Epithelial cell of esophagus (primary cell): ENCODE measurements around the gene MZT2A.
A peak's percentile ranks its signal among the peaks of the same experiment; 100 is the strongest.
"Not testable (repeated sequence)": the region's sequence is repeated elsewhere in the genome, so short reads cannot be mapped to it uniquely, and the experiment has no call there.

Source experiments
- DNase-seq: peaks from one replicate; pipeline ENCODE4 v3.0.0; 2010; ENCODE audit warnings: low read depth
- H3K4me3 ChIP-seq: 2 replicates; pipeline ENCODE4 v1.5.1; 2011; ENCODE audit warnings: mild to moderate bottlenecking, low read length, control low read depth
- TF ChIP-seq, protein P1 (sequence below): IDR thresholded peaks from 2 replicates; pipeline ENCODE4 v1.5.1; 2011; ENCODE audit warnings: low read depth, mild to moderate bottlenecking, low read length, control low read depth, inconsistent platforms; ENCODE audit not compliant: insufficient read depth; ENCODE audit errors: missing control alignments

The MZT2A gene, protein sequence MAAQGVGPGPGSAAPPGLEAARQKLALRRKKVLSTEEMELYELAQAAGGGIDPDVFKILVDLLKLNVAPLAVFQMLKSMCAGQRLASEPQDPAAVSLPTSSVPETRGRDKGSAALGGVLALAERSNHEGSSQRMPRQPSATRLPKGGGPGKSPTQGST

DNA sequence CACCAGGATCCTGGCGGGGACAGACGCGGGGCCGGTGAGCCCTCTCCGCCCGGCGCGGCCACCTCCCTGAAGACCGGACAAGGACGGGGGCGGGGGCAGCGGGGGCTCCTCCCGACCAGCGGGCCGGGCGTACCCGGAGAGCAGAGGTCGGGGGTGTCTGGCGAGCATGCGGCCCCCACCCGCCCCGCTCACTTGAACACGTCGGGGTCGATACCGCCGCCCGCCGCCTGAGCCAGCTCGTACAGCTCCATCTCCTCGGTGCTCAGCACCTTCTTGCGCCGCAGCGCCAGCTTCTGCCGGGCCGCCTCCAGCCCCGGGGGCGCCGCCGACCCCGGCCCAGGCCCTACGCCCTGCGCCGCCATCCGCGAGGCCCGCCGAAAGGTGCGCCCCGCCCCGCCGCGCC is at the start of gene MZT2A:
MZT2A (minus strand) TSS at position 383 of the 403 bp plus-strand sequence; CDS start at position 362, 21 bp downstream.
- peak within 1 kb of the TSS; percentile 94 for H3K4me3 ChIP-seq
- DNase-seq: not testable (repeated sequence)

DNA sequence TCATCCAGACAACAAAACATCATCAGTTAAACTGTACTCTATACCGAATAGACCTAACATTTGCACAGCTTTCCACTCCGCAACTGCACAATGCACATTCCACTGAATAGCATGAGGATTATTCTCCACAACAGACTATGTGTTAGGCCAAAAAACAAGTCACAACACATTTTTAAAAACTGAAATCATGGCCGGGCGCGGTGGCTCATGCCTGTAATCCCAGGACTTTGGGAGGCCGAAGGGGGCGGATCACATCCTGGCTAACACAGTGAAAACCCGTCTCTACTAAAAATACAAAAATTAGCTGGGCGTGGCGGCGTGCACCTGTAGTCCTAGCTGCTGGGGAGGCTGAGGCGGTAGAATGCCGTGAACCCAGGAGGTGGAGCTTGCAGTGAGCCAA is 46.7 kb upstream of the MZT2A start:
- not testable (repeated sequence) for H3K4me3 ChIP-seq
- DNase-seq: peak; percentile 43

DNA sequence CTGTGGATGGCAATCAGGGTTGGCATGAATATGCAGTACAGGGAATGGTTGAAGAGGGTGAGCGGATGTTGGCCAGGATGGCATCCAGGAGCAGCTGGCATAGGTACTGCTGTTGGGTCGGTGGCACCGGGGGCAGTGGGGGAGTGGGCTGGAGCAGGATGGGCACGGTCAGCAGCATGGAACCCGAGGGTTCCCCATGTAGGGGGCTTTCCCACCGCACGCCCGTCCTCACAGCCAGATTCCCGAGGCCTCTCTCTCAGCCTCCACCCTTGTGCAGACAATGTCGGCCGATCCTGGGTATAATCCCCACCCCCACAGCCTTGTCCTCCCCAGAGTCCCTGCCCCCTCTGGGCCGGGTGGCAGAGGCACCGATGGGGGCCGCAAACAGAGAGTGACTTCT is 44.6 kb upstream of the MZT2A start:
- not testable (repeated sequence) for H3K4me3 ChIP-seq, DNase-seq

GRCh38 chr2:131535951-131536826 is 44.0 kb upstream of the MZT2A start:
- peak; percentile 65 for DNase-seq
- H3K4me3 ChIP-seq: not testable (repeated sequence)

- no peak for DNase-seq
- no peak overlapping the region for H3K4me3 ChIP-seq
- TF ChIP-seq, protein P1, sequence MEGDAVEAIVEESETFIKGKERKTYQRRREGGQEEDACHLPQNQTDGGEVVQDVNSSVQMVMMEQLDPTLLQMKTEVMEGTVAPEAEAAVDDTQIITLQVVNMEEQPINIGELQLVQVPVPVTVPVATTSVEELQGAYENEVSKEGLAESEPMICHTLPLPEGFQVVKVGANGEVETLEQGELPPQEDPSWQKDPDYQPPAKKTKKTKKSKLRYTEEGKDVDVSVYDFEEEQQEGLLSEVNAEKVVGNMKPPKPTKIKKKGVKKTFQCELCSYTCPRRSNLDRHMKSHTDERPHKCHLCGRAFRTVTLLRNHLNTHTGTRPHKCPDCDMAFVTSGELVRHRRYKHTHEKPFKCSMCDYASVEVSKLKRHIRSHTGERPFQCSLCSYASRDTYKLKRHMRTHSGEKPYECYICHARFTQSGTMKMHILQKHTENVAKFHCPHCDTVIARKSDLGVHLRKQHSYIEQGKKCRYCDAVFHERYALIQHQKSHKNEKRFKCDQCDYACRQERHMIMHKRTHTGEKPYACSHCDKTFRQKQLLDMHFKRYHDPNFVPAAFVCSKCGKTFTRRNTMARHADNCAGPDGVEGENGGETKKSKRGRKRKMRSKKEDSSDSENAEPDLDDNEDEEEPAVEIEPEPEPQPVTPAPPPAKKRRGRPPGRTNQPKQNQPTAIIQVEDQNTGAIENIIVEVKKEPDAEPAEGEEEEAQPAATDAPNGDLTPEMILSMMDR: no peak
Observed at GRCh38 chr2:131535526-131535925, 43.3 kb upstream of the MZT2A start.

GRCh38 chr2:131534965-131535364 is 42.8 kb upstream of the MZT2A start:
- not testable (repeated sequence) for DNase-seq

DNA sequence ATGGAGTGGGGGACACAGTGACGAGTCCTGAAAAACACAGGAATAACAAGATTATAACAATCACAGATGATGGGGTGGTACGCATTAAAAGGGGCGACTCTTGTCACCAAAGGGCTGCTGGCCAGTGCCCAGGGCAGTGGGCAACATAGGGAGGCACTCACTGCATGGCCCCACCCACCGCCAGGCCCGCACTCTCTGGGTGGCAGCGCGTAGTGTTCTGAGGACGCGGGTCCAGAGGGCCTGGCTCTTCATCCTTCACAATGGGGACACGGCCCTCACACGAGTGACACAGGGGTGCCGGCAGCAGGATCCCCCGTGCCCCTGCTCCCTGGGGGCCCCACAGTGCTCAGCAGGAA is 42.1 kb upstream of the MZT2A start:
- not testable (repeated sequence) for DNase-seq, H3K4me3 ChIP-seq

More at GRCh38 chr2:131534965-131535364, 42.8 kb upstream of the MZT2A start:
- not testable (repeated sequence) for H3K4me3 ChIP-seq

DNA sequence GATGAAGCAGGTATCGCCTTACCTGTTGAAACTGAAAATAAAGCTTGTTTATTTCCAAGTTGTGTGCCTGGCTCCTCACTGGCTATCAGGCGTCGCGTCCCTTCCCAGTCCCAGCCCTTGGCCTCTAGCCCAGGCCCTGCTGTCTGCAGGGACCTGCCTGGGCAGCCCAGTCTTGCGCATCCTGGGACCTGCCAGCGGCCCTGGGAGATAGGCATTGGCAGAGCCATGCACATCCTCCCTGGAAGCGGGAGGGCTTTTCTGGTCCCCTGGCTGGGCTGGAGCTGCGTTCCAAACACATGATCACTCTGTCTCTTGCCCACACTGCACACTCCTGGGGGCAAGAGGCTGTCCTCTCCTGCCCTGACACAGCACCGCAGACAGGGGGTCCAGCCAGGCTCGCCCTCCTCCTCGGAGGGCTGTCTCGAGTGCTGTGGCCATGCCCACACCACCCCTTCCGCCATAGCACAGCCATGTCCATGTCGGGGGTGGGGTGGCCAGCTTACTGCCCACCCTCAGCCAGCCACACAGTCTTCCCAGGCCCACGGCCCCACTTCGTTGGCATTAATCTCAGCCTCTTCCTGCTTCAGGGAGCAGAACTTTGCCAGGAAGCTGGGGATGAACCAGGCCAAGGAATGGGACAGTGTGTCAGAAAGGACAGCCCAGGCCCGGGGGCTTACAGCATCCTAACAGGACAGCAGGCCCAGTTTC is 41.6 kb upstream of the MZT2A start:
- DNase-seq: peak; percentile 21
- not testable (repeated sequence) for H3K4me3 ChIP-seq

- H3K4me3 ChIP-seq, DNase-seq: not testable (repeated sequence)
Observed at GRCh38 chr2:131532723-131533608, 40.8 kb upstream of the MZT2A start.

DNA sequence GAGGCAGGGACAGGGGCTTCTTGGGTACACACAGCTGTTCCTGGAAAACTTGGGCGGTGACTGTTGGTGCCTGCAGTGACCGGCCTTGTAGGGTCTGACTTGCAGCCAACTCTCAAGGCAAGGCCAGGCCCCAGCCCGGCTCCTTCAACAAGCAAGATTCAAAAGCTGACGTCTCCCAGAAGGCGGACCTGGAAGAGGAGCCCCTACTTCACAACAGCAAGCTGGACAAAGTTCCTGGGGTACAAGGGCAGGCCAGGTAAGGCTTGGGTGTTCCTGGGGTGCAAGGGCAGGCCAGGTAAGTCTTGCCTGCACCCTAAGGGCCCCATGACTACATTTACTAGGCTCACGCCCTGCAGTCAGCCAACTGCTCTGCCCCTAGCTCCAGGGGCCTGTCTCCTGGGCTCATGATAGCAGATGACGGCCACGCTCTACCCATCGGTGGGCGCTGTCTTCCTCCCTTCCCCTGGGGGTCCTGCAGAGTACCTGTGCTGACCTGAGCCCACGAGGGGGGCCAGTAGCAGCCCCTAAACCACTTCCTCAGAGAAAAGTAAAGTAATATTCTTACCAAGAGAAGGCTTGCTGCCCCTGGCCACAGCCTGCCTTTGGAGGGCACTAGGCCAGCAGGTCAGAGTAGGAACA is 39.5 kb upstream of the MZT2A start:
- DNase-seq: not testable (repeated sequence)

DNA sequence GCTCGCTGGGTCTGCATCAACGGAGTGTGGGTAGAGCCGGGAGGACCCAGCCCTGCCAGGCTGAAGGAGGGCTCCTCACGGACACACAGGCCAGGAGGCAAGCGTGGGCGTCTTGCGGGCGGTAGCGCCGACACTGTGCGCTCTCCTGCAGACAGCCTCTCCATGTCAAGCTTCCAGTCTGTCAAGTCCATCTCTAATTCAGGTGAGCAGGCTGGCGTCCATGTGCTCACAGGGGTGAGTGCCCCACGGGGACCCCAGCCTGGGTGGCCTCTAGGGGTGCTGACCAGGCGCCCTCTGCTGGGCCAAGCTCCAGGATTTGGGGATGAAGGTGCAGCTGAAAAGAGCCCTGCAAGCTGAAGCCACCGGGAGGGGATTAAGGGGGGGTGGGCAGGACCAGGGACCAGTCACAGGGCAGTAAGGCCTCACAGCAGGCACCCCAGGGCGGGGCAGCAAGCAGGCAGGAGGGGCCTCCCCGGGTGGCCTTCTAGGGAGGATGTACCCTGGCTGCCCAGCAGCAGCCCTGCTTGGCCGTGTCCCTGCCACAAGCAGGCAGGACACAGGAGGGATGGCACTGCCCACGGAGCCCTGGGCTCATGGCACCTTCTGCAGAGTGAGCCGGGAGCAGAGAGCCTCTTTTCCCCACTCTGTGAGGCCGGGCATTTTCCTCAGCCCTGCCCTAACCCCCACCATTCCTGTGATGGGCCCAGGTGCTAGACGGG is 38.6 kb upstream of the MZT2A start:
- H3K4me3 ChIP-seq, DNase-seq: not testable (repeated sequence)

More for the DNA sequence above, 39.5 kb upstream of the MZT2A start:
- not testable (repeated sequence) for H3K4me3 ChIP-seq

DNA sequence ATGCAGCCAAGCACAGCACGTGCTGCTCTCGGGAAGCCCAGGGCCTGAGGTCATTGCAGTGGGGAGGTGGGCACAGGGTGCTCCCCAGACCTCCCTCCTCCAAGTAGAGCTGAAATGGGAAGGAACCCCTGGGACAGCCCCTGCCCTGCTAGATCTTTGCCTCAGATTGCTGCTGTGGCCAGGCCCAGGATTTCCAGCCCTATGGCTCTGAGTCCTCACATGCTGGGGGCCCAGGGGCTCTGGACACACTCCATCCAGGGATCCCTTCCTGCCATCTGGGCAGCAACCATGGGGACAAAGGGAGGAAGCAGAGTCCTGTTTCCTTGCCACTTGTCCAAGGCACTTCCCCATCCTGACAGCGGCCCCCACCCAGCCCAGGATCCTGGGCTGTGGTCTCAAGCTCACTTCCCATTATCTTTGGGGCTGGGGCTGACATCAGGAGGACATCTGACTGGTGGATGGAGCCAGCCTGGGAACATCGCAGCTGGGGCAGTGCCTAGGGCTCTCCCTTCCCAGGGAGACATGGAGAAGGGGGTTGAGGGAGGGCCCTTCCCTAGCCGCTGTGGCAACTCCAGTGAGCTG is 37.8 kb upstream of the MZT2A start:
- not testable (repeated sequence) for DNase-seq, H3K4me3 ChIP-seq

GRCh38 chr2:131528981-131529863 is 37.0 kb upstream of the MZT2A start:
- H3K4me3 ChIP-seq, DNase-seq: not testable (repeated sequence)

DNA sequence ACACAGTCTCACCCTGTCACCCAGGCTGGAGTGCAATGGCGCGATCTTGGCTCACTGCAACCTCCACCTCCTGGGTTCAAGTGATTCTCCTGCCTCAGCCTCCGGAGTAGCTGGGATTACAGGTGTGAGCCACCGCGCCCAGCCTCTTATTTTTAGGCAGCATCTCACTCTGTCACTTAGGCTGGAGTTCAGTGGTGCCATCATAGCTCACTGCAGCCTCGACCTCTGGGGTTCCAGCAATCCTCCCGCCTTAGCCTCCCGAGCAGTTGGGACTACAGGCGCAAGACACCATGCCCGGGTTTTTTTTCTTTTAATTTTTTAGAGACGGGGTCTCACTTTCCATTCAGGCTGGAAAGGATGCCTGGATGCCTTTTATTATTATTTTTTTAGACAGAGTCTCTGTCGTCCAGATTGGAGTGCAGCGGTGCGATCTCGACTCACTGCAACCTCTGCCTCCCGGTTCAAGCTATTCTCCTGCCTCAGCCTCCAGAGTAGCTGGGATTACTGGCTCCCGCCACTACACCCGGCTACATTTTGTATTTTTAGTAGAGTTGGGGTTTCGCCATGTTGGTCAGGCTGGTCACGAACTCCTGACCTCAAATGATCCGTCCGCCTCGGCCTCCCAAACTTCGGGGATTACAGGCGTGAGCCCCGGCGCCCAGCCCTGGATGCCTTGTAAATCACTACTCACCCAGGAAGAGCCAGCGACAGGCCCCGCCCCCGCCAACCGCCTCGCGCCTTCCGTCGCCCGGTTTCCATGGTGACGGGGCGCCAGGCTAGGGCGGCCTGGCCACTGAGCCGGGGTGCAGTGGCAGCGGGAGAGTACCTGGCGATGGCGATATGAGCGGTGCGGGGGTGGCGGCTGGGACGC is 35.2 kb upstream of the MZT2A start, which contains the start of gene CCDC74A:
CCDC74A (plus strand) TSS at position 758 of the 871 bp plus-strand sequence; CDS start at position 841, 83 bp downstream.
- DNase-seq: peak; percentile 56
- H3K4me3 ChIP-seq: peak within 1 kb of the TSS; percentile 16
